Measurements from ENCODE around the gene DDIT3. TPM values are rescaled to one million over a fixed set of nuclear protein-coding genes. Genes with fewer than 3 reads are reported as not detected.
"Not testable (repeated sequence)": the region's sequence is repeated elsewhere in the genome, so short reads cannot be mapped to it uniquely, and the experiment has no call there.

The DDIT3 gene
- total RNA-seq, 1 donor from 2014 or later: 22.0 TPM

GRCh38 chr12:57526477-57527126 is 6.3 kb upstream of the DDIT3 start:
- intact Hi-C loops (cut with micrococcal nuclease): loop anchor here (10.0 kb wide), 1 partner anchor 1422 kb away; the partner anchor contains the start of gene PA2G4

GRCh38 chr12:57525615-57526383 is 5.5 kb upstream of the DDIT3 start:
- intact Hi-C loops (cut with micrococcal nuclease): loop anchor here (10.0 kb wide), 1 partner anchor 1421 kb away; the partner anchor contains the start of gene PA2G4

GRCh38 chr12:57524814-57525614 is 4.7 kb upstream of the DDIT3 start:
- intact Hi-C loops (cut with micrococcal nuclease): loop anchor here (5.0 to 10.0 kb wide), 2 partner anchors 1420 to 1553 kb away; partner anchors contain the start of genes PA2G4 and RAB5B

DNA sequence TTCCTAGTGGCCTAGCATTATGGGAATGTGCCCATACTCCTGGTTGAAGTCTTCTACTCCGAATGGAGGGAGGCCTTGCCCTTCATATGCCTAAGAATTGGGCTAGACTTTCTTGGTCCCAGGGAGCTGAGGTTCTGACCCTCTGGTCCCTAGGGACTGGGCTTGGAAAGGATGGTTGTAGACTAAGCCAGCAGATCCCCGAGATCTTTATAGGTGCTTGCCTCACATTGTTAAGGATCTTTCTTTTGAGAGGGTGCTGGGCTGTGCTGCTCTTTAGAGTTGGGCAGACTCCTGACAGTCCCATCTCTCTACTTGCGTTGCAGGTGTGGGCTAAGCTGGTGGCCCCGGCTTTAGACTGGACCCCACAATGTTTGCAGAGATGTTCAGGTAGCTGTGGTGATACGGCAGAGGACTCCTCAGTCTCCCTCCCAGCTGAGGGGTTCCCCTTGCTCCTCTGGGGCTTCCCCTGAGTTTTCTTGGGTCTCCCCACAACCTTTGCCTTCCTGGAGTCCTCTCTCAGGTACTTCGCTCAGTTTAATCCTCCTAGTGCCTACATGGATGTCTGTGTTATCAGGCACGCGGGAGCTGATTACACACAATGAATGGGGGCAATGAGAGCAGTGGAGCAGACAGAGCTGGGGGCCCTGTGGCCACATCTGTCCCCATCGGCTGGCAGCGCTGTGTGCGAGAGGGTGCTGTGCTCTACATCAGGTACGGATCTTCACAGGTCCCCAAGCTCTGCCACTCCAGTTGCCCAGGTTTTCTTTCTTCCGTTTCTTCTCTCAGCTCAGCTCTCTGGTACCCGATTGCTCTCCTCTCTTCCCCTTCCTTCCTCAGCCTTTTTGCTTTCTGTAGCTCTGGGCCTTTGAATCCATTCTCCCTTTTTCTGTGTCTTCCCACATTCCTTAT is 3.6 kb upstream of the DDIT3 start:
- intact Hi-C loops (cut with micrococcal nuclease): loop anchor here (2.0 to 10.0 kb wide), 3 partner anchors 59 to 1552 kb away; partner anchors contain the start of genes PA2G4 and RAB5B

DNA sequence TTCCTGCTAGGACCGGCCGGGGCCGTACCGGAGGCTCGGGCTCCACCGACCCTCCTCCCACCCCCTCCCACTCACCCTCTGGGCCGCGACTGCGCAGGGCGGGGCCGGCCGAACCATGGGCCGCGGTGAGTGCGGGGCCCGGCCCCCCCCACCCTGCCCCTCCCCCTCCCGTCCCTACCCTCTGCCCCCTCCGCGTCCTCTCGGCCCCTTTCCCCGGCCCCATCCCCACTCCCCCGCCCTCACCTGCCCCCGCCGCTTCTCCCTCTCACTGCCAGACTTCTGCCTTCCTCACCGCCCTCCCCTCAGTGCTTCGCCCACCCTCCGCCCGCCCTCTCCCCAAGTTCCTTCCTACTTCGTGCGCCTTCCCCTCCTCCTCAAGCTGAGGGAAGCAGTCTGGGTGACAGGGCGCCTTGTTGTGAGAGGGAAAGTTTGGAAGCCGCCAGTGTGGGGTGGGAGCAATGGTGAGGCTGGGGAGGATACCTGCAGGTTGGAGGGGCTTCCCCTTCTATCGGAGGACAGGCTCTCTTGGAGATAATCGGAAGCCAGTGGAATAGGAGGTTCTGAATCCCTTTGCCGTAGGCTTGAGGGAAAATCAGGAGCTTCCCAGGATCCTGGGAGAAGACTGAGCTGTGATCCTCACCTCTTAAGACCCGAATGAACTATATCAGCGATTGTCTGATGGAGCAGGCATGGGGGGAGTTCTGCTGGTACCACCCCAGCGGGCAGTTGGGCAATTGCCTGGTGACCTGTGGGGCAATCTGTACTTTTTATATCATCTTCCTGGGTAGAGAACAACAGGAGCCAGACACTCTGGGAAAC is 2.8 kb upstream of the DDIT3 start:
- intact Hi-C loops (cut with micrococcal nuclease): loop anchor here (1.0 to 10.0 kb wide), 8 partner anchors 47 to 1551 kb away; partner anchors contain the start of genes ATP23, GLI1, PA2G4 and RAB5B

GRCh38 chr12:57522011-57522886 is 1.9 kb upstream of the DDIT3 start, which contains the start of gene MBD6:
MBD6 (plus strand) TSS chr12:57522824; CDS start chr12:57524304, 1,480 bp downstream.
- intact Hi-C loops (cut with micrococcal nuclease): loop anchor here (1.0 to 10.0 kb wide), 8 partner anchors 46 to 1550 kb away; partner anchors contain the start of genes ATP23, GLI1, PA2G4 and RAB5B

DNA sequence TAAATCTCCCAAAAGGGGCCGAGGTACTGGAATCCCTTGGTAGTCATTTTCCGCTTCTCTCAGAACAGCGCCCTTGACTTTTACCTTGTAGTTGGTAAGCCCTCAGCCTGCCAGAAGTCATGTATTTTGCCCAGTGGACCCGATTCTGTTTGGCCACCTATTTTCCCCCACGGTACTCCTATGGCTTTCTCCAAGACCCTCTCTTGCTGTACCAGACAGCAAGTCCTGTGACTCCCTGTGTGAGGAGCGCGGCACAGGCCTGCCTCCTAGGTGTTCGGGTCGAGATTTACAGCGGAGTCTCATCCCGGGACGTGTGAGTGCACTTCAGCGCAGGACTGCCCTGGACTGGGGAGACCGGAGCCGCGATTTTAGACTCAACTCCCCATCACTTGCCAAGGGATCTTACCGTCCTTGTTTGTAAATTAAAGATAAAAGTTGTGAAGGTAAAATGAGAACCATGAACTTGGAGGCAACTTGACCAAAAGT is 1.3 kb upstream of the DDIT3 start:
- intact Hi-C loops (cut with micrococcal nuclease): loop anchor here (1.0 to 10.0 kb wide), 12 partner anchors 45 to 1549 kb away; partner anchors contain the start of genes ATP23, CTDSP2, GLI1 and NEMP1

DNA sequence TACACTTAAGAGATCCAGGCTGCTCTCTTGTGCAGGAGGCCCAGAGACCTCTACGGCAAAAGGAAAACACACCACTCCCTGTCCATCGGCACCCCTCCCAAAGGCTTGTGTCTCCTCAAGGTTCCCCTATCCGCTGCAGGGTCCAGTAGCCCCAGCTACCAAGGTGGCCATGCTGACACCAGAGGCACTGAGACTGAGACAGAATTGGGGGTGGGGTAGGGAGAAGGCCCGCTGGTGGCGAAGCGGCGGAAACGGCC is 590 bp downstream of the DDIT3 start:
- intact Hi-C loops (cut with micrococcal nuclease): loop anchor here (1.0 to 10.0 kb wide), 16 partner anchors 28 to 1547 kb away; partner anchors contain the start of genes CDK4, CTDSP2, DCTN2 and NACA

DNA sequence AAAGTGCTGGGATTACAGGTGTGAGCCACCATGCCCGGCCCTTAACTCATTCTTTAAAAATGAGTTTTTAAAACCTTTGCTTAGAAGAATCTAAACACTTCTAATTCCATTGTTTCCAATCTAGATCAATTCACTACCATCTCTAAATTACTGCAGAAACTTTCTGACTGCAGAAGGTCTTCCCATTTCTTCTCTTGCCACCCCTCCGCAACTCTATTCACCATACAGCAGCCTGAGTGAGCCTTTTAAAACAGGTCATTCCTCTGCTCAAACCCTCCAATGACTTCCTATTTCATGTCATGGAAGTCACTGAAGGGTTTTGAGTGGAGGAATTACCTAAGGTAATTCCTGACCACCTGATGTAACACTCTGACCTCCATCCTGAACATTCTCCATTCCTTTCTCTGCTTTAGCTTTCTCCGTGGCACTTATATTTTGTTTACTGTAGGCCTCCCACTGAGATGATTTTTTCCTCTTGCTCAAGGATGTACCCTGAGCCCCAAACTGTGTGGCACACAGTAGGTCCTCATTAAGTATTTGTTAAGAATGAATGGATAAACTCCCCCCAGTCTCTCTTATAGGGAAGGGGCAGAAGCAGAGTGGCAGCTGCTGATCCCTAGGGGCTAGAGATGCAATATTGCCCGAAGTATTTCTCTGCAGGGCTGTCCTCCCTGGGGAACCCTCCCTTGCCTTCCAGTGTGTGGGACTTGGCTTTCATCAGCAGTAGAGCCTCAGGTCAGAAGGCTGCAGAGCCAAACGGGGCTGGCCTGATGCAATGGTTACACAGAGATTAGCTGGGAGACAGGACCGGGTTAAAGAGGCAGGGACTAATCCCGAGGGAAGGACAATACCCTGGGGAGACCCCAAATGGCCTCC is 1.2 kb downstream of the DDIT3 start:
- intact Hi-C loops (cut with micrococcal nuclease): no loop called here

GRCh38 chr12:57518176-57518919 is 2.0 kb downstream of the DDIT3 start:
- intact Hi-C loops (cut with micrococcal nuclease): no loop called here

- intact Hi-C loops (cut with micrococcal nuclease): not testable (repeated sequence)
Measured at GRCh38 chr12:57517718-57518117, 2.6 kb downstream of the DDIT3 start.

DNA sequence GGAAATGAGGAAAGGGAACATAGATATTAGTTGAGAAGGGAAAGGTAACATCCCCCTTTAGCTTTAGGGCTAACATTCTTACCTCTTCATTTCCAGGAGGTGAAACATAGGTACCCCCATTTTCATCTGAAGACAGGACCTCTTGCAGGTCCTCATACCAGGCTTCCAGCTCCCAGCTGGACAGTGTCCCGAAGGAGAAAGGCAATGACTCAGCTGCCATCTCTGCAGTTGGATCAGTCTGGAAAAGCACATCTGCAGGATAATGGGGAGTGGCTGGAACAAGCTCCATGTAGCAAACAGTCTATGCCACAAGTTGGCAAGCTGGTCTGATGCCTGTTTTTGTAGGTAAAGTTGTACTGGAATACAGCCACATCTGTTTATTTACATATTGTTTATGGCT is 3.1 kb downstream of the DDIT3 start:
- intact Hi-C loops (cut with micrococcal nuclease): no loop called here

- intact Hi-C loops (cut with micrococcal nuclease): no loop called here
Measured at GRCh38 chr12:57516617-57517153, 3.6 kb downstream of the DDIT3 start.

DNA sequence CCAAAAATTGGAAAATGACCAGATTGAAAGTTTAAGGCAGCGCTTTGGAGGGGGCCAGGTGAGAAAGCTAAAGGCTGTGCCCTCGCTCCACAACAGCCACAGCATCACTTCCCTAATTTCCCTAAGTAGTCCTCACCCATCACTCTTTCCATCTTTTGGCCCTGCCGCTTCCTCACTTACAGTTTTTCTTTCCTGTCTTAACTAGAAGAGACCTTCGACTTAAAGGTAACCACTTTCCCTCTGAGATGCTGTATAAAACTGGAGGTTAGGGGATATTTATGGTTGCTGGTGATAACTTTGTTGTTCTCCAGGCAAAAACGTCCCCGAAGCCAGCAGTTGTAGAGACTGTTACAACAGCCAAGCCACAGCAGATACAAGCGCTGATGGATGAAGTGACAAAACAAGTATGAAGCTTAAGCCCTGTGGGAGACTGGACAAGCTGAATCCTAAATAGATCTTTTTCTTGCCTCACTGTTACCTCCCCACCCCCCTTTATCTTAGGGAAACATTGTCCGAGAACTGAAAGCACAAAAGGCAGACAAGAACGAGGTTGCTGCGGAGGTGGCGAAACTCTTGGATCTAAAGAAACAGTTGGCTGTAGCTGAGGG is 4.3 kb downstream of the DDIT3 start:
- intact Hi-C loops (cut with micrococcal nuclease): no loop called here

GRCh38 chr12:57515408-57515933 is 4.8 kb downstream of the DDIT3 start:
- intact Hi-C loops (cut with micrococcal nuclease): no loop called here

Measured in T-helper 1 cell treated with Interleukin-12 subunit alpha and Interleukin-12 subunit beta and Interleukin-4 antibody, amounts not matched to agents 30 ng/mL and 1 ng/mL, for 36 hours (primary cell).